Superior temporal gyrus (tissue), 1 donor: Measurements from ENCODE around the gene ZNRF1.

Experiments used
- DNase-seq: peaks from one replicate; pipeline ENCODE4 v3.0.0-alpha.2; 2016; ENCODE audit errors: extremely low spot score

The ZNRF1 gene

GRCh38 chr16:75148311-75149195 lies 149.7 kb downstream of the ZNRF1 start, which contains the start of gene ZFP1:
TSS of gene ZFP1 (plus strand) at chr16:75148524. CDS start at chr16:75152952, 4,428 bp downstream.
- DNase-seq: peak; percentile 95

- no peak for DNase-seq
These were observed 153.0 kb downstream of the ZNRF1 start for GRCh38 chr16:75151798-75152197.

- DNase-seq: no peak
These were observed 153.8 kb downstream of the ZNRF1 start for GRCh38 chr16:75152635-75153034.

GRCh38 chr16:75160386-75160785 lies 161.6 kb downstream of the ZNRF1 start:
- DNase-seq: no peak
